ENCODE data around the gene TAF4B. TPM values are rescaled to one million over a fixed set of nuclear protein-coding genes. Genes with fewer than 3 reads are reported as not detected.

TAF4B gene
- total and polyA plus RNA-seq, 2 of the 8 experiments (the other 6 are each of a cell fraction or from before 2014, with no cell fraction given): 9.3 to 19.8 TPM

DNA sequence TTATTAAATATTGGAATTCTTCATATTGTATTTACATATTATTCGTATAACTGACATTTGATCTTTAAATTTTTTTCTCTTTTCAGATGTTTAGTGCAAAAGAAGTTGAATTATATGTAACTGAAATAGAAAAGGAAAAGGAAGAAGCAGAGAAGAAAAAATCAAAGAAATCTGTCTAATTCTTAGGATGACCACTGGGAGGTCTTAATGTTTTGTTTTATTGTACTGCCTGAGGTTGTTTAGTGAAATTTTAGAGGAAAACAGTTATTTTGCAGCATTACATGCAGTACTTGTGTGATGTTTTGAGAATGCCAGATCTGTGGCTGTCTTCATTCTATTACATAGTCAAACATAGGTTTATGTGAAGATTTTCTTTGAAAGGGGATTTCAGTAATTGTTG, 34.0 kb upstream of the TAF4B start:
- H3K79me1 ChIP-seq (ENCODE audit: low read depth, low read length): no peaks in the 10 kb centered on the region
- H3K4me3 ChIP-seq (ENCODE audit: extremely low read depth in 1 of 4, insufficient read depth in 2 of 4, low read depth in 3 of 4, low read length in 4 of 4): no peak overlapping the region
- no peak overlapping the region for H4K5ac ChIP-seq (ENCODE audit: insufficient read length, low read depth, low read length)
- H3K36me3 ChIP-seq (ENCODE audit: control insufficient read depth in 2 of 4, insufficient read depth in 4 of 4, low read length in 3 of 4): no peaks in the 10 kb centered on the region
- ChIA-PET CTCF (ENCODE audit: partially characterized antibody) (interaction anchor here (0.6 kb wide), 1 partner anchor 21 kb away, joined by 3 read pairs; no protein-coding TSS in a partner anchor), POLR2A (ENCODE audit: partially characterized antibody) (no interaction called here)
- no peak overlapping the region for H3K23ac ChIP-seq (ENCODE audit: insufficient read length)
- no peak for DNase-seq (ENCODE audit: low read depth in 1 of 2, low spot score in 2 of 2)
- no peak overlapping the region for H2BK15ac ChIP-seq (ENCODE audit: low read length)
- no peak overlapping the region for H4K91ac ChIP-seq (replicated peaks; ENCODE audit: insufficient read length, low read length)
- no peak overlapping the region for H2BK5ac ChIP-seq (ENCODE audit: low read depth, low read length)
- no peaks in the 10 kb centered on the region for H3K27me3 ChIP-seq (replicated peaks in 1 of 4; ENCODE audit: control insufficient read depth in 3 of 4, extremely low read depth in 1 of 4, insufficient read depth in 3 of 4, low read length in 3 of 4)
- H3K4me2 ChIP-seq (ENCODE audit: insufficient read depth in 1 of 2, low read depth in 2 of 2, low read length in 2 of 2): no peak overlapping the region
- H2BK20ac ChIP-seq (ENCODE audit: low read length): no peak overlapping the region
- no peak overlapping the region for H3K9ac ChIP-seq (replicated peaks in 1 of 4; ENCODE audit: extremely low read depth in 1 of 4, low read depth in 3 of 4, low read length in 3 of 4)
- H4K20me1 ChIP-seq (replicated peaks in 1 of 2; ENCODE audit: control insufficient read depth in 1 of 2, insufficient read depth in 2 of 2, low read length in 2 of 2): no peaks in the 10 kb centered on the region
- no peak overlapping the region for H3K56ac ChIP-seq (replicated peaks; ENCODE audit: insufficient read length, low read depth, low read length)
- H3K79me2 ChIP-seq (ENCODE audit: control insufficient read depth in 1 of 2, insufficient read depth in 2 of 2, low read length in 2 of 2): no peaks in the 10 kb centered on the region
- H3K23me2 ChIP-seq (ENCODE audit: low read depth, low read length): no peaks in the 10 kb centered on the region
- 83% methylated on average over 1 of the region's 1 CpG; no CpG with 5 or more reads in 1 of the 2 experiments for WGBS, 2 experiments (ENCODE audit: extremely low coverage in 1 of 2, insufficient coverage in 1 of 2, insufficient read length in 1 of 2, insufficient replicate concordance in 2 of 2, low coverage in 1 of 2, low lambda C conversion rate in 2 of 2, missing lambda C conversion rate in 1 of 2)
- no peak overlapping the region for H2AK5ac ChIP-seq (ENCODE audit: low read depth, low read length)
- FAIRE-seq: no peak
- no peaks in the 10 kb centered on the region for H3K4me1 ChIP-seq (replicated peaks in 1 of 4; ENCODE audit: control insufficient read depth in 3 of 4, insufficient read depth in 4 of 4, low read length in 3 of 4)
- no peak overlapping the region for H2BK12ac ChIP-seq (ENCODE audit: low read depth, low read length)
- H3K14ac ChIP-seq (ENCODE audit: insufficient read length): no peak overlapping the region
- no peak overlapping the region for H4K8ac ChIP-seq (ENCODE audit: extremely low read depth, insufficient read depth, low read length)
- no peak overlapping the region for H2AFZ ChIP-seq (ENCODE audit: low read length)
- no peak overlapping the region for H3K18ac ChIP-seq (ENCODE audit: extremely low read depth, low read length)
- no peak overlapping the region for H3K4ac ChIP-seq (replicated peaks; ENCODE audit: insufficient read length, low read depth, low read length)
- no peaks in the 10 kb centered on the region for H3K9me3 ChIP-seq (ENCODE audit: insufficient read depth in 2 of 2, low read depth in 1 of 2, low read length in 1 of 2)
- H3K27ac ChIP-seq (ENCODE audit: low read depth, low read length): no peak overlapping the region
- H2BK120ac ChIP-seq (replicated peaks; ENCODE audit: low read depth, low read length): no peak overlapping the region
- TF ChIP-seq BRCA1 (IDR thresholded peaks at IDR 0.05; ENCODE audit: low read depth, low read length) (no peak), POU5F1 (IDR thresholded peaks at IDR 0.05; ENCODE audit: low read depth, low read length) (no peak), NANOG (IDR thresholded peaks at IDR 0.05; ENCODE audit: insufficient read depth, low read depth, low read length, poor library complexity, severe bottlenecking) (no peak), POLR2AphosphoS5 (IDR thresholded peaks at IDR 0.05; ENCODE audit: low read depth, low read length) (no peak), SIRT6 (IDR thresholded peaks at IDR 0.05; ENCODE audit: low read length) (no peak), FOSL1 (IDR thresholded peaks at IDR 0.05; ENCODE audit: insufficient read depth, low read depth, low read length) (no peak), RNF2 (IDR thresholded peaks at IDR 0.05; ENCODE audit: borderline replicate concordance, low read depth, low read length, missing control alignments, poor library complexity, severe bottlenecking) (no peak)
- TF ChIP-seq, protein P1, sequence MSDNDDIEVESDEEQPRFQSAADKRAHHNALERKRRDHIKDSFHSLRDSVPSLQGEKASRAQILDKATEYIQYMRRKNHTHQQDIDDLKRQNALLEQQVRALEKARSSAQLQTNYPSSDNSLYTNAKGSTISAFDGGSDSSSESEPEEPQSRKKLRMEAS (IDR thresholded peaks at IDR 0.05): no peak
